Psoas muscle (tissue), 8 donors: ENCODE measurements around the gene CNTLN. TPM values are rescaled to one million over a fixed set of nuclear protein-coding genes. Genes with fewer than 3 reads are reported as not detected.

Experiments used
- ATAC-seq, 4 donors: fragments of 200-7000 bp; cut with Tn5 transposase; one replicate each; pipeline ENCODE4 v1.9.1; 2020; ENCODE audit warnings: moderate library complexity in 3 of 4, mild to moderate bottlenecking in 2 of 4
- DNase-seq, 2 donors: peaks; one replicate each; pipeline ENCODE4 v3.0.0-alpha.2; 2020
- H3K27ac ChIP-seq: fragments of 200-600 bp; one replicate; pipeline ENCODE4 v1.8.0; 2022
- H3K27me3 ChIP-seq, 3 donors: fragments of 200-600 bp in 1 of 3; one replicate each; pipeline versions ENCODE4 v1.6.1 to v1.8.0; 2013 to 2022; ENCODE audit warnings: low read length in 2 of 3, mild to moderate bottlenecking in 2 of 3, moderate library complexity in 1 of 3; ENCODE audit not compliant: insufficient read depth in 3 of 3
- H3K36me3 ChIP-seq, 2 donors: fragments of 200-600 bp in 1 of 2; one replicate each; pipeline versions ENCODE4 v1.6.1 to v1.8.0; 2013 to 2022; ENCODE audit warnings: low read depth in 1 of 2, mild to moderate bottlenecking in 1 of 2, moderate library complexity in 1 of 2; ENCODE audit not compliant: insufficient read depth in 1 of 2
- H3K4me1 ChIP-seq: fragments of 200-600 bp; one replicate; pipeline ENCODE4 v1.8.0; 2022
- H3K4me3 ChIP-seq: fragments of 200-600 bp; one replicate; pipeline ENCODE4 v1.8.0; 2022; ENCODE audit warnings: mild to moderate bottlenecking
- H3K9me3 ChIP-seq: fragments of 200-600 bp; one replicate; pipeline ENCODE4 v1.8.0; 2022
- WGBS, 3 donors: extraction: QIAGEN DNeasy Blood & Tissue Kit; methylation state at CpG; one replicate each; pipeline versions ENCODE4 v1.1.6 to v1.1.7; 2013; 5-methylcytosine and 5-hydroxymethylcytosine counted together
- intact Hi-C, 2 donors: fragments of 100-400 bp; cut with DNase I; formaldehyde crosslinking; loops; one replicate each; pipeline versions ENCODE4 v1.11.0 to v1.14.2; 2022
- polyA plus RNA-seq, 3 donors: library from polyadenylated mRNA; stranded (reverse); fragments of 200-250 nt; gene quantifications; one replicate each; pipeline ENCODE4 v1.2.3, GENCODE V29; 2013
- total RNA-seq, 4 donors: library from RNA; stranded (reverse); fragmentation: NEBNext Ultra II Directional in 2 of 4; extraction: Animal tissue kit (Norgen Biotek cat#: 25700) in 2 of 4; gene quantifications; one replicate each; pipeline versions ENCODE4 v1.2.1 to v1.2.4, GENCODE V29; 2021 to 2023
- TF ChIP-seq, protein P1 (sequence below): fragments of 200-600 bp; IDR thresholded peaks from one replicate; pipeline ENCODE4 v1.8.0; 2022; ENCODE audit warnings: antibody characterized with exemption
- donor health status: healthy with polysubstance abuse.
- donor health status: DM: no; HTN: no; CAD: no; lungs with moderate emphysema.
- donor health status: Bipolar disorder and iron deficiency.
- donor health status: healthy.
- donor health status: DM: yes; HTN: yes; CAD: no.
- donor health status: DM: no; HTN: no; CAD: no.
- donor health status: DM: no; HTN: no; CAD: no.
- donor health status: DM: yes; HTN: yes; CAD: no.

Gene CNTLN
- total and polyA plus RNA-seq, 7 donors: 0.66 to 2.4 (median 1.5) TPM

DNA sequence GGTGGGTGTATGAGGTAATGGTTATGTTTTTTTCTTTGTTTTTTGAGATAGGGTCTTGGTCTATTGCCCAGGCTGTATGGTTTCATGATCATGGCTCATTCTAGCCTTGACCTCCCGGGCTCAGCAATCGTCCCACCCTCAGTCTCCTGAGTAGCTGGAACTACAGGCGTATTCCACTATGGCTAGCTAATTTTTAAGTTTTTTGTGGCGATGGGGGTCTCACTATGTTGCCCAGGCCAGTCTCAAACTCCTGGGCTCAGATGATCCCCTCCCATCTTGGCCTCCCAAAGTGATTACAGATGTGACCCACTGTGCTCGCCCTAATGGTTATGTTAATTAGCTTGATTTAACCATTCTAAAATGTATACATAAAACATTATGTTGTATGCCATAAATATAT, 5.6 kb downstream of the CNTLN start:
- Histone ChIP-seq H3K27ac (no peak overlapping the region), H3K4me3 (no peak overlapping the region), H3K4me1 (no peaks in the 10 kb centered on the region), H3K27me3 (no peaks in the 10 kb centered on the region), H3K9me3 (no peaks in the 10 kb centered on the region), H3K36me3 (no peaks in the 10 kb centered on the region)
- TF ChIP-seq, protein P1, sequence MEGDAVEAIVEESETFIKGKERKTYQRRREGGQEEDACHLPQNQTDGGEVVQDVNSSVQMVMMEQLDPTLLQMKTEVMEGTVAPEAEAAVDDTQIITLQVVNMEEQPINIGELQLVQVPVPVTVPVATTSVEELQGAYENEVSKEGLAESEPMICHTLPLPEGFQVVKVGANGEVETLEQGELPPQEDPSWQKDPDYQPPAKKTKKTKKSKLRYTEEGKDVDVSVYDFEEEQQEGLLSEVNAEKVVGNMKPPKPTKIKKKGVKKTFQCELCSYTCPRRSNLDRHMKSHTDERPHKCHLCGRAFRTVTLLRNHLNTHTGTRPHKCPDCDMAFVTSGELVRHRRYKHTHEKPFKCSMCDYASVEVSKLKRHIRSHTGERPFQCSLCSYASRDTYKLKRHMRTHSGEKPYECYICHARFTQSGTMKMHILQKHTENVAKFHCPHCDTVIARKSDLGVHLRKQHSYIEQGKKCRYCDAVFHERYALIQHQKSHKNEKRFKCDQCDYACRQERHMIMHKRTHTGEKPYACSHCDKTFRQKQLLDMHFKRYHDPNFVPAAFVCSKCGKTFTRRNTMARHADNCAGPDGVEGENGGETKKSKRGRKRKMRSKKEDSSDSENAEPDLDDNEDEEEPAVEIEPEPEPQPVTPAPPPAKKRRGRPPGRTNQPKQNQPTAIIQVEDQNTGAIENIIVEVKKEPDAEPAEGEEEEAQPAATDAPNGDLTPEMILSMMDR: no peak
- no peak for DNase-seq
- intact Hi-C loops: no loop called here
- WGBS, 3 donors: 96 to 98% (median 97%) methylated on average over 5 of the region's 5 CpGs
- no peak for ATAC-seq

DNA sequence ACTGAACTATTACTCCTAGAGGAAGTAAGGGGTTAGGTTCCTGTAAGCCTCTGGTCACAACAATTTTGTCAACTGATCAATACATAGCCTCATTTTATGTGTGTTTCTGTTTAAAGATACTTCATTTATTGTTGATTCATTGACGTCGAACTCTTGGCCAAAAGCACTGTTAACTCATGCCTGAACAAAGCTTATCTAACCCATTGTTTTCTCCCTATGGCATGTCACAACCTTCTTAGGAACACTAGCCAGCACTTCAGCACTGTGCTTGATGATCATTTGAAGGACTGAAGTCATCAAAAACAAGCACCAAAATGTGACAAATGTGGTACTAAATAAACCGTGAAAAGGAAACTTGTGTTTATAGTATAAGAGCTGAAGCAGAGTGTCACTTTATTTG, 13.5 kb downstream of the CNTLN start:
- H3K27ac ChIP-seq: no peak overlapping the region
- no peaks in the 10 kb centered on the region for H3K27me3 ChIP-seq
- DNase-seq (no peak), ATAC-seq (no peak)
- no peak overlapping the region for H3K4me3 ChIP-seq
- no peaks in the 10 kb centered on the region for H3K4me1 ChIP-seq
- TF ChIP-seq, protein P1: no peak
- H3K9me3 ChIP-seq: peaks cover 4% of the 10 kb centered on the region
- intact Hi-C loops: no loop called here
- 86 to 89% (median 86%) methylated on average over 3 of the region's 3 CpGs for WGBS, 3 donors
- peaks cover 0 to 3% of the 10 kb centered on the region in 2 donors for H3K36me3 ChIP-seq

DNA sequence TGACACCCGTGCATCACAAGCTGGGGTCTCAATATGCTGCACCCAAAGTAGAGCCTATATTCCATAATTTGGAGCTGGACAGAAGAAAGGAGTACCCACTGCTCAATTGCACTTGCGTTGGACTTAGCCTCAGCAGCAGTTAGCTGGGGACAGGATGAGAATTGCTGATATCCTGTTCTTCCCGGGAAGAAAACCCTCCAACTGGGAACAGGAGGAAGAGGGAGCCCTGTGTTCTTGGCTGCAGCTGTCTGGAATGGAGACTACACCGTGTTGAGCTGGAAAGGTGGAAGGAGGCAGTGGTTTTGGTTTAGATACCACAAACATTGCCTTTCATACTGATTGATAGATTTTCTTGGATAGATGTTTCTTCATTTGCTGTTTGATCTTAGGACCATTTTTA, 24.6 kb downstream of the CNTLN start:
- no peak overlapping the region for H3K4me3 ChIP-seq
- ATAC-seq (no peak), DNase-seq (no peak)
- H3K4me1 ChIP-seq: no peaks in the 10 kb centered on the region
- TF ChIP-seq, protein P1: no peak
- WGBS, 3 donors: 72 to 85% (median 79%) methylated on average over 4 of the region's 4 CpGs
- no peaks in the 10 kb centered on the region for H3K9me3 ChIP-seq
- peaks cover 0 to 6% of the 10 kb centered on the region in 2 donors for H3K36me3 ChIP-seq
- no peaks in the 10 kb centered on the region for H3K27me3 ChIP-seq
- no peak overlapping the region for H3K27ac ChIP-seq
- intact Hi-C loops: no loop called here

DNA sequence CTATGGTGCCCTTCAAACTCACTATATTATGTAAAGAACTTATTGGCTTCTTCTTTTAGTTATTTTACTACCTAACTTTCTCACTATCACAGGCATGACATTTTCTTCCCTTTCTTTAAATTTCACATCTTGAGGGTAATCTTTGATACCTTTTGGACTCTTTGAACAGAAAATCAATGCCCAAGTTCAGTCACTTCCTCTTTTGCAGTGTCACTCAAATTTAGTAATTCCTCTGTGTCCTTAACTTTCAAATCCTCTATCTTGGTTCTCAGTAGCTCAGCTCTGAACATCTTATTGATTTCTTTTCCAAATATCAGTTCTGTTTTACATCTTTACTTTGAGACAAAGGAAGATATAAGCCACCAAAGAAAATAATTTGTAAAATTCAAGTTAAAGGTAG, 25.5 kb downstream of the CNTLN start:
- DNase-seq: no peak
- intact Hi-C loops: no loop called here
- no peaks in the 10 kb centered on the region for H3K4me1 ChIP-seq
- H3K9me3 ChIP-seq: no peaks in the 10 kb centered on the region
- peaks cover 0 to under 1% of the 10 kb centered on the region in 2 donors for H3K36me3 ChIP-seq
- TF ChIP-seq, protein P1: no peak
- H3K27ac ChIP-seq: no peak overlapping the region
- no peaks in the 10 kb centered on the region for H3K27me3 ChIP-seq
- no peak overlapping the region for H3K4me3 ChIP-seq
- ATAC-seq: no peak

DNA sequence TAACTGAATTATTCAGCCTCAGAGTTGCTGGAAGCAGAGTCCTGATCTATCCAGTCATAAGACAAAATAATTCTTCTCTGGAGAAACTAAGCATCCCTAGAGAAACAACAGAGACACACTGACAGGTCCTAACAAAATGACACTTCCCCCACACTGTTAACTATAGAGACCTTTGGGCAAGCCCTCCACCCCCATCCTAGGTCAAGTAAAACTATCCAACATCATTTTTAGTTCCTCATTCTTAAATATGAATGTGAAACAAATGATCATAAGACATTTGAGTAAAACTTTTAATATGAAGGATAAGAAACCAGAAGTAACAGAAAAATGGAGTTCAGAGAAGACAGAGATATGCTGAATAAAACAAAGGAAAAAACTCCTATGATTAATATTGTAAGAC, 30.9 kb downstream of the CNTLN start:
- H3K36me3 ChIP-seq: no peaks in the 10 kb centered on the region
- H3K4me3 ChIP-seq: no peak overlapping the region
- H3K27ac ChIP-seq: no peak overlapping the region
- no peak for DNase-seq
- TF ChIP-seq, protein P1: no peak
- peaks cover 10% of the 10 kb centered on the region for H3K9me3 ChIP-seq
- H3K27me3 ChIP-seq: no peaks in the 10 kb centered on the region
- H3K4me1 ChIP-seq: no peaks in the 10 kb centered on the region
- ATAC-seq: no peak
- intact Hi-C loops: no loop called here
